Measurements from ENCODE around the gene ALDH1A3. TPM values are rescaled to one million over a fixed set of nuclear protein-coding genes. Genes with fewer than 3 reads are reported as not detected.

ALDH1A3 gene
- total RNA-seq, 4 donors from 2014 or later: 6.8 to 12.4 (median 7.7) TPM

- no peak for DNase-seq (ENCODE audit: low spot score in 2 of 2)
- Histone ChIP-seq H3K27ac (peak overlapping the region; percentile 69), H3K36me3 (peaks cover 7% of the 10 kb centered on the region), H3K4me1 (peaks cover 40% of the 10 kb centered on the region), H3K9me3 (no peaks in the 10 kb centered on the region), H3K27me3 (no peaks in the 10 kb centered on the region), H3K4me3 (peak overlapping the region; percentile 89)
- no peak for TF ChIP-seq POLR2AphosphoS5 (IDR thresholded peaks at IDR 0.05)
- no peak for TF ChIP-seq POLR2A (IDR thresholded peaks at IDR 0.05)
- TF ChIP-seq CTCF (IDR thresholded peaks at IDR 0.05): no peak
- WGBS: 14% methylated on average over 16 of the region's 80 CpGs
Measured at GRCh38 chr15:100919481-100920405, 40.1 kb downstream of the ALDH1A3 start.

DNA sequence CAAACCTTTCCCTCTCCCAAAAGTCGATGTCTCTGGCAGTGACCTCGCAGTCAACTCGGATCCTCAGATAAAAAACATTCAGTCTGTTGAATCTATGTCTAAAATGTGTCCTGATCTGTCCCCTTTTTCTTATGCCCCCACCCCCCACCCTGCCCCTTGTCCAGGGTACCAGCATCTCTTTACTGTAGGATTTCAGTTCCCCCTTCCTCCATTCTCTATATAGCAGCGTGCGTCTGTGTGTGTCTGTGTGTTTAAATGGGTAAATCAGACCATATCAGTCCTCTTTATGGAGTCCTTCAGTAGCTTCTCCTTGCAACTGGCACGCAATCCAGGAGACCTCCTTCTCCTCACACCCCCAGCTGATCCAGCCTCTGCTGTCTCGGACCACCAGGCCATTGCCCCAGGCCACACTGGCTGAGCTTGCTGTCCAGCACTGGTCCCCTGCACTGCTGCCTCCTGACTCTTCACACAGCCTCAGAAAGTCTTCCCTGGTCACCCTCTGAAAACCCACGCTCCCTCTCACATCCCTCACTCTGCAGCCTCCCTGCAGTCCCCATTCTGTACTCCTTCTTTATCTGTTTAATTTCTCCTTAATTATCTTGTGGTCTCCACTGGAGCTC lies 41.0 kb downstream of the ALDH1A3 start:
- no peak overlapping the region for H3K4me3 ChIP-seq
- no peaks in the 10 kb centered on the region for H3K9me3 ChIP-seq
- no peak for TF ChIP-seq CTCF (IDR thresholded peaks at IDR 0.05)
- TF ChIP-seq POLR2AphosphoS5 (IDR thresholded peaks at IDR 0.05): no peak
- no peak for TF ChIP-seq EP300 (IDR thresholded peaks at IDR 0.05)
- TF ChIP-seq POLR2A (IDR thresholded peaks at IDR 0.05): no peak
- peaks cover 13% of the 10 kb centered on the region for H3K36me3 ChIP-seq
- no peaks in the 10 kb centered on the region for H3K27me3 ChIP-seq
- 92% methylated on average over 8 of the region's 8 CpGs for WGBS
- H3K27ac ChIP-seq: no peak overlapping the region
- peaks cover 40% of the 10 kb centered on the region for H3K4me1 ChIP-seq
- no peak for DNase-seq (ENCODE audit: low spot score in 2 of 2)

- no peak for TF ChIP-seq CTCF (IDR thresholded peaks at IDR 0.05)
- TF ChIP-seq POLR2AphosphoS5 (IDR thresholded peaks at IDR 0.05): no peak
- no peak for TF ChIP-seq POLR2A (IDR thresholded peaks at IDR 0.05)
- TF ChIP-seq EP300 (IDR thresholded peaks at IDR 0.05): no peak
- Histone ChIP-seq H3K9me3 (no peaks in the 10 kb centered on the region), H3K36me3 (peaks cover 13% of the 10 kb centered on the region), H3K4me3 (no peak overlapping the region), H3K27me3 (no peaks in the 10 kb centered on the region), H3K4me1 (peaks cover 38% of the 10 kb centered on the region), H3K27ac (no peak overlapping the region)
- DNase-seq (ENCODE audit: low spot score in 2 of 2): no peak
- 72% methylated on average over 13 of the region's 13 CpGs for WGBS
Measured at GRCh38 chr15:100922192-100923040, 42.8 kb downstream of the ALDH1A3 start.

- no peak for TF ChIP-seq POLR2AphosphoS5 (IDR thresholded peaks at IDR 0.05)
- TF ChIP-seq EP300 (IDR thresholded peaks at IDR 0.05): no peak
- no peak for TF ChIP-seq POLR2A (IDR thresholded peaks at IDR 0.05)
- TF ChIP-seq CTCF (IDR thresholded peaks at IDR 0.05): no peak
- peaks cover 32% of the 10 kb centered on the region for H3K4me1 ChIP-seq
- no peak for DNase-seq (ENCODE audit: low spot score in 2 of 2)
- H3K9me3 ChIP-seq: no peaks in the 10 kb centered on the region
- H3K27ac ChIP-seq: no peak overlapping the region
- 84% methylated on average over 7 of the region's 7 CpGs for WGBS
- no peak overlapping the region for H3K4me3 ChIP-seq
- peaks cover 14% of the 10 kb centered on the region for H3K36me3 ChIP-seq
- H3K27me3 ChIP-seq: no peaks in the 10 kb centered on the region
Measured at GRCh38 chr15:100923076-100923475, 43.4 kb downstream of the ALDH1A3 start.

Data from suprapubic skin (tissue), 4 donors.